Sigmoid colon (tissue), 7 donors: Measurements from ENCODE around the gene TMEM63C. TPM values are rescaled to one million over a fixed set of nuclear protein-coding genes. Genes with fewer than 3 reads are reported as not detected.

Experiments used
- DNase-seq: peaks from one replicate; pipeline ENCODE4 v3.0.0-alpha.2; 2019
- H3K27ac ChIP-seq, 4 donors: fragments of 200-600 bp; sonication (generic); one replicate each; pipeline ENCODE4 v1.5.1; 2016 to 2019; ENCODE audit warnings: mild to moderate bottlenecking in 1 of 4
- H3K27me3 ChIP-seq, 3 donors: fragments of 200-600 bp; sonication (generic); one replicate each; pipeline ENCODE4 v1.5.1; 2019; ENCODE audit warnings: mild to moderate bottlenecking in 1 of 3
- H3K36me3 ChIP-seq, 4 donors: fragments of 200-600 bp; sonication (generic); one replicate each; pipeline ENCODE4 v1.5.1; 2016 to 2019
- H3K4me1 ChIP-seq, 4 donors: fragments of 200-600 bp; sonication (generic); one replicate each; pipeline ENCODE4 v1.5.1; 2017 to 2019
- H3K4me3 ChIP-seq, 4 donors: fragments of 200-600 bp; sonication (generic); one replicate each; pipeline ENCODE4 v1.5.1; 2017 to 2019; ENCODE audit warnings: mild to moderate bottlenecking in 2 of 4, moderate library complexity in 1 of 4
- H3K9me3 ChIP-seq, 4 donors: fragments of 200-600 bp in 3 of 4; sonication (generic) in 3 of 4; one replicate each; pipeline versions ENCODE4 v1.5.1 to v1.6.1; 2013 to 2019
- EP300 ChIP-seq, 4 donors: sonication (generic); formaldehyde crosslinking; IDR thresholded peaks; one replicate each; pipeline ENCODE4 v1.6.1; 2017; ENCODE audit warnings: antibody characterized with exemption in 4 of 4
- POLR2A ChIP-seq, 2 donors: fragments of 450-650 bp; IDR thresholded peaks; one replicate each; pipeline ENCODE4 v1.6.1; 2016; ENCODE audit warnings: antibody characterized with exemption in 2 of 2, mild to moderate bottlenecking in 2 of 2, moderate library complexity in 2 of 2
- POLR2AphosphoS5 ChIP-seq, 4 donors: sonication (generic); formaldehyde crosslinking; IDR thresholded peaks; one replicate each; pipeline ENCODE4 v1.6.1; 2017; ENCODE audit warnings: antibody characterized with exemption in 4 of 4
- WGBS, 2 donors: extraction: QIAGEN DNeasy Blood & Tissue Kit; methylation state at CpG; one replicate each; pipeline ENCODE4 v1.1.7; 2013; 5-methylcytosine and 5-hydroxymethylcytosine counted together
- intact Hi-C: fragments of 100-400 bp; cut with DNase I; formaldehyde crosslinking; loops from one replicate; pipeline ENCODE4 v1.15.1; 2023
- polyA plus RNA-seq, 3 donors: library from polyadenylated mRNA; stranded (reverse); fragments of 200-250 nt; gene quantifications; one replicate each; pipeline ENCODE4 v1.2.3, GENCODE V29; 2013
- total RNA-seq, 4 donors: library from RNA; depleted of rRNA; stranded (reverse); fragments of >200 nt; gene quantifications; one replicate each; pipeline ENCODE4 v1.1.0, GENCODE V29; 2016
- TF ChIP-seq, protein P1 (sequence below), 4 experiments: fragments of 450-650 bp in 3 of 4; fragments of 200-600 bp in 1 of 4; IDR thresholded peaks; one replicate each; pipeline ENCODE4 v1.5.1; 2016 to 2019; ENCODE audit warnings: antibody characterized with exemption in 4 of 4, mild to moderate bottlenecking in 3 of 4, moderate library complexity in 2 of 4
- donor health status: healthy with polysubstance abuse.
- donor health status: Bipolar disorder and iron deficiency.
- donor health status: healthy.

The TMEM63C gene
- total and polyA plus RNA-seq, 7 donors, result 0.28 to 6.5 (median 1.8) TPM

DNA sequence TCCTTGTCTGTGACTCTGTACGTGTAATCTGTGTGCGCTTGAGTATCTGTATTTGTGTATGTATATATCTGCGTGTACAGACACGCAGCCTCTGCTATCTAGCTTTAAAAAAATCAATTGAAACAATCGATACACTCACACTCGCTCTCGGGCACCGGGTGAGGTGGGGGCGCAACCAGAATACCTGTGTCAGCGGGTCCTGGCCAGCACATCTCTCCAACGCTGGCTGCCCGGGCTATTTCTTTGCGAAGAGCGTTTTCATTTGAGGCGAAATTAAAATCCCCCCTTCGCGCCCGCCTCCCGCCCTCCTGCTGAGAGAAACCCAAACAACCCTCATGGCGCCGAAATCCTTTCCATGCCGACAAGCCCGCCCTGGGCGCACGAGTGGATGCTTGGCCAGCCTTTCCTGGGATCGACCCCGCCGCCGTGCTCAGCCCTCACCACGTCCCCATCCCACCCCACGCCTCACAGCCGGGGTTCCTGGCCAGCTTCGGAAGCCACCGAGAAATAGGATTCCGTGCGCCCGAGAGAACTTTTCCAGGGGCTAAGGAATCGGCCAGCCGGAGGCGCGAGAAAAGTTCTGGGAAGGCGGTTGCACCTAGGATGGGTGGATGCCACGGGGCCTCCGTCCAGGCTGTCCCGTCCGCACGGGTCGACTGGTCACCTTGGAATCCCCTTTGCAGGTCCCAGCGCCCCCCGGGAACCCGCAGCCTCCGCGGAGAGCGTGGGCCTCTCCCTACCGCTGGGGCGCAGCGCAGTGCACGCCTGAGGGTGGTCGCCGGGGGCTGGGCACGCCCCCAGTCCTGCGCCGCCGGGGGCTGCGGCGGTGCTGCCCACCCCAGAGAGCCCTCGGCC lies 41.0 kb upstream of the TMEM63C start:
- H3K27ac ChIP-seq, result no peak overlapping the region
- no peak for DNase-seq
- H3K9me3 ChIP-seq, result no peaks in the 10 kb centered on the region
- peaks cover 44 to 99% (median 79%) of the 10 kb centered on the region in 3 donors for H3K27me3 ChIP-seq
- TF ChIP-seq, protein P1, sequence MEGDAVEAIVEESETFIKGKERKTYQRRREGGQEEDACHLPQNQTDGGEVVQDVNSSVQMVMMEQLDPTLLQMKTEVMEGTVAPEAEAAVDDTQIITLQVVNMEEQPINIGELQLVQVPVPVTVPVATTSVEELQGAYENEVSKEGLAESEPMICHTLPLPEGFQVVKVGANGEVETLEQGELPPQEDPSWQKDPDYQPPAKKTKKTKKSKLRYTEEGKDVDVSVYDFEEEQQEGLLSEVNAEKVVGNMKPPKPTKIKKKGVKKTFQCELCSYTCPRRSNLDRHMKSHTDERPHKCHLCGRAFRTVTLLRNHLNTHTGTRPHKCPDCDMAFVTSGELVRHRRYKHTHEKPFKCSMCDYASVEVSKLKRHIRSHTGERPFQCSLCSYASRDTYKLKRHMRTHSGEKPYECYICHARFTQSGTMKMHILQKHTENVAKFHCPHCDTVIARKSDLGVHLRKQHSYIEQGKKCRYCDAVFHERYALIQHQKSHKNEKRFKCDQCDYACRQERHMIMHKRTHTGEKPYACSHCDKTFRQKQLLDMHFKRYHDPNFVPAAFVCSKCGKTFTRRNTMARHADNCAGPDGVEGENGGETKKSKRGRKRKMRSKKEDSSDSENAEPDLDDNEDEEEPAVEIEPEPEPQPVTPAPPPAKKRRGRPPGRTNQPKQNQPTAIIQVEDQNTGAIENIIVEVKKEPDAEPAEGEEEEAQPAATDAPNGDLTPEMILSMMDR (IDR thresholded peaks at IDR 0.05), result no peak
- TF ChIP-seq EP300 (IDR thresholded peaks at IDR 0.05) (no peak), POLR2AphosphoS5 (IDR thresholded peaks at IDR 0.05) (no peak), POLR2A (IDR thresholded peaks at IDR 0.05) (no peak)
- H3K36me3 ChIP-seq, result no peaks in the 10 kb centered on the region
- intact Hi-C loops, result no loop called here
- peaks cover 0 to 27% (median 26%) of the 10 kb centered on the region in 4 donors for H3K4me1 ChIP-seq
- 2 to 6% methylated on average over 67 of the region's 67 CpGs for WGBS, 2 donors
- H3K4me3 ChIP-seq, result peak overlapping the region in 3 of 4 donors; percentile 27 to 47 (median 44)

DNA sequence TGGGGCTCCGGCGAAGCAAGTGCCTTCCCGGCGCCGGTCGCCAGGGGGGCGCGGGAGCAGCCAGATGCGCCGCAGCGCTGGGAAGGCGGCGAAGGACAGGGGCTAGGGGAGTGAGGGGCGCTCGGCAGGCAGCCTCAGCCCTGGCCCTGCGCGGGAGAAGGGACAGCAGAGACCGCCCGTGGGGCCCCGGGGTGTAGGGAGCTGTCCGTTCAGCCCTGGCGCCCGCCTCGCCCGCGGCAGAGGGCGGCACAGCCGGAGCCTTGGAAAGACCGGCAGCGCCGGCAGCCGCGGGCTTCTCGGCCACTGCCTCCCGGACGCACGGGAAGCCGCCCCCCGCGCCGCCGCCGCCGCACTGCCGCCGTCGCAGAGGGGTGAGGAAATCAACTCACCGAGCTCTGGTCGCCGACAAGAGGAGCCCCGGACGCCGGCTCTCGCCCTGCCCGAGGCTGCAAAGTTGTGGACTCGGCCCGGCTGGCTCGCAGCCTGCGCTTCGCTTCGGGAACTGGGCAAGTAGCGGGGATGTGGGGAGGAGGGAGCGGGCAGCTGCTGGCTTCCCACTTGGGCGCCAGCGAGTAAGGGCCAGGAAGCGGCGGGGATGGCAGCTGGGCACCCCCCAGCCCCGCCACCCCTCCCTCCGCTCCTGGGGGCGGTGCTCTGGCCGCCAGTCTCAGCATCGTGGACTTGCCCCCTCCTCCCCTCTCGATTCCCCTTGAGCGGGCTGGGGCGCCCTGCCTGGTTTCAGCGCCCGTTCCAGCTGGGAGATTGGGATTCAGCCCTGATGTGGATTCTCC lies 40.2 kb upstream of the TMEM63C start, which contains the start of gene ZDHHC22:
Gene ZDHHC22, minus strand, starts transcription at position 578 of the 791 bp plus-strand sequence. CDS start 2,053 bp downstream, outside the sequence.
- Histone ChIP-seq H3K27ac (no peak within 1 kb of the TSS), H3K4me1 (peaks cover 0 to 27% (median 26%) of the 10 kb centered on the region in 4 donors), H3K36me3 (no peaks in the 10 kb centered on the region), H3K27me3 (peaks cover 44 to 99% (median 83%) of the 10 kb centered on the region in 3 donors), H3K9me3 (no peaks in the 10 kb centered on the region), H3K4me3 (peak within 1 kb of the TSS in 3 of 4 donors; percentile 27 to 47 (median 44))
- TF ChIP-seq, protein P1 (IDR thresholded peaks at IDR 0.05), result peak in 2 of 4 experiments; percentile 15 to 23
- no peak for TF ChIP-seq POLR2AphosphoS5 (IDR thresholded peaks at IDR 0.05)
- DNase-seq, result no peak
- intact Hi-C loops, result no loop called here
- 1% methylated on average over 77 of the region's 77 CpGs for WGBS, 2 donors

DNA sequence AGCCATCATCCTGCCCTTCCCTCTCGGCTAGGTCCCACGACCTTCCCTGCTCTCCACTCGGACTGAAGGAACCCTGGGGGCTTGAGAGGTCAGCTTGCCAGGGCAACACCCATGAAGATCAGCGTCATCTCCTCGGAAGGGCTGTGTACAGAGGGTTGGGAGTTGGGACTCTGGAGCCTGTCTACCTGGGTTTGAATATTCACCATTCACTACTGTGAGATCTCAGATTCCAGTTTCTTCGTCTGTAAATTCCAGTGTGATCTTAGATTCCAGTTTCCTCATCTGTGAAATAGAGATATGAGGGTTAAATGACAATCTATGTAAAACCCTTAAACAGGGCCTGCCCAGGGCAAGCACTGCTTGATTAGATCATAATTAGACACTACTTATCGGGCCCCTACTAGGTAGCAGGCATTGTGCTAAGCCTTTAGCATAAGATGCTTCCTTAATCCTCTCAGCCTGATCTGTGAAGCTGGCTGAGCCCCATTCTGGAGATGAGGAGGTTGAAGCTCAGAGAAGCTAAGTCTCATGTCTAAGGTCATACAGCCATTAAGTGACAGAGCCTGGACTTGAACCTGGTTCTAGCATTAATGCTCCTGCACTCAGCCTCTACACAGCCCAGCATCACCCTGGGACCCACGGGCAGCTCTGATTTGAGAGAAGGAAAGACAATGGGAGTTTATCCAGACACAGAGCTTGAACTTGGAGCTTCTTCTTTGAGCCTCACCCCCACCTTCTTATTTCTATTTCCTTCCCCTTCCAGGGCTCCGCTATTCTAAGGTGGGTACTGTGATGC lies 39.4 kb upstream of the TMEM63C start:
- peak overlapping the region in 1 of 4 donors; percentile 47 for H3K4me3 ChIP-seq
- H3K27me3 ChIP-seq, result peaks cover 44 to 99% (median 77%) of the 10 kb centered on the region in 3 donors
- H3K9me3 ChIP-seq, result no peaks in the 10 kb centered on the region
- no peak overlapping the region for H3K27ac ChIP-seq
- peaks cover 0 to 27% (median 26%) of the 10 kb centered on the region in 4 donors for H3K4me1 ChIP-seq
- no peaks in the 10 kb centered on the region for H3K36me3 ChIP-seq
- TF ChIP-seq, protein P1 (IDR thresholded peaks at IDR 0.05), result no peak
- TF ChIP-seq EP300 (IDR thresholded peaks at IDR 0.05) (no peak), POLR2AphosphoS5 (IDR thresholded peaks at IDR 0.05) (no peak), POLR2A (IDR thresholded peaks at IDR 0.05) (no peak)
- intact Hi-C loops, result no loop called here
- no peak for DNase-seq
- 7 to 11% methylated on average over 9 of the region's 9 CpGs for WGBS, 2 donors

DNA sequence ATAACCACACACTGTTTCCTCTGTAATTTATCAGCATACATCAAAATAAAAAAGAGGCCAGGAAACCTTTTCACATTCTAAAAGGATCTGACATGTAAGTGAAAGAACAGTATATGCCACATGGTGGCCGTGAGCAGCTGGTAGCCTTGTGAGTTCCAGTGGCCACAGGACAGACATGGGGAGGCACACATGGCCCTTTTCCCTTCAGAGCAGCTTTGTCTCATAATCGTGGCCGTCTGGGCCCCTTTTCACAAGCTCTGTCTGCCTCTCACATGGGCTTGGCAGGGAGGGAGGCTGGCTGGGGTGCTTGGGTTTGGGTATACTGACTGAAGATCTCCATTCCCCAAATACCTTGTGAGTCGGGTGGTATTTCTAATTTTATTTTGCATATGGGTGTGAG lies 38.5 kb upstream of the TMEM63C start:
- intact Hi-C loops, result no loop called here
- H3K27me3 ChIP-seq, result peaks cover 38 to 95% (median 68%) of the 10 kb centered on the region in 3 donors
- TF ChIP-seq, protein P1 (IDR thresholded peaks at IDR 0.05), result no peak
- no peak for TF ChIP-seq POLR2AphosphoS5 (IDR thresholded peaks at IDR 0.05)
- TF ChIP-seq EP300 (IDR thresholded peaks at IDR 0.05), result no peak
- TF ChIP-seq POLR2A (IDR thresholded peaks at IDR 0.05), result no peak
- H3K4me1 ChIP-seq, result peaks cover 0 to 27% (median 26%) of the 10 kb centered on the region in 4 donors
- no peak overlapping the region for H3K4me3 ChIP-seq
- H3K9me3 ChIP-seq, result no peaks in the 10 kb centered on the region
- 6 to 14% methylated on average over 4 of the region's 4 CpGs for WGBS, 2 donors
- H3K36me3 ChIP-seq, result no peaks in the 10 kb centered on the region
- no peak overlapping the region for H3K27ac ChIP-seq
- DNase-seq, result peak; percentile 40
